Breast epithelium (tissue), 3 donors: ENCODE measurements around the gene SERPINA3.

ENCODE experiments used
- POLR2A ChIP-seq: fragments of 450-650 bp; IDR thresholded peaks from one replicate; pipeline ENCODE4 v1.6.1; 2016; ENCODE audit warnings: antibody characterized with exemption, mild to moderate bottlenecking, moderate library complexity
- POLR2AphosphoS5 ChIP-seq, 3 donors: sonication (generic); formaldehyde crosslinking; IDR thresholded peaks; one replicate each; pipeline ENCODE4 v1.6.1; 2017; ENCODE audit warnings: antibody characterized with exemption in 3 of 3
- TF ChIP-seq, protein P1 (sequence below), 3 donors: fragments of 450-650 bp; IDR thresholded peaks; one replicate each; pipeline ENCODE4 v1.5.1; 2016 to 2017; ENCODE audit warnings: antibody characterized with exemption in 3 of 3, mild to moderate bottlenecking in 3 of 3, moderate library complexity in 3 of 3

DNA sequence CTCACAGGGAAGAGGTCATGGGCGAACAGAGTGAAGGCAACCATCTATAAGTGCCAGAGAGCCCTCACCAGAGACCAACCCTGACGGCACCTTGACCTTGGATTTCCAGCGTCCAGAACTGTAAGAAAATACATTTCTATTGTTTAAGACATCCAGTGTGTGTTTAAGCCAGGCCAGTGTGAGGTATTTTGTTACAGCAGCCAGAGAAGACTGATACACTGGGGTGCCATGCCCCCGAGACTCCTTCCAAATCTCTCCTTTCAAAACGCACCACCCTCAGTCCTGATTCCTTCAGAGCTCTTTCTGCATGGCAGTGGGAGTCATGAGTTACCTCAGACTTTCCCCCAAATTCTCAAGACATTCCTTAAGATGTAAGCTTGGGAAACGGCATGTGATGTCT, 33.5 kb upstream of the SERPINA3 start:
- TF ChIP-seq, protein P1, sequence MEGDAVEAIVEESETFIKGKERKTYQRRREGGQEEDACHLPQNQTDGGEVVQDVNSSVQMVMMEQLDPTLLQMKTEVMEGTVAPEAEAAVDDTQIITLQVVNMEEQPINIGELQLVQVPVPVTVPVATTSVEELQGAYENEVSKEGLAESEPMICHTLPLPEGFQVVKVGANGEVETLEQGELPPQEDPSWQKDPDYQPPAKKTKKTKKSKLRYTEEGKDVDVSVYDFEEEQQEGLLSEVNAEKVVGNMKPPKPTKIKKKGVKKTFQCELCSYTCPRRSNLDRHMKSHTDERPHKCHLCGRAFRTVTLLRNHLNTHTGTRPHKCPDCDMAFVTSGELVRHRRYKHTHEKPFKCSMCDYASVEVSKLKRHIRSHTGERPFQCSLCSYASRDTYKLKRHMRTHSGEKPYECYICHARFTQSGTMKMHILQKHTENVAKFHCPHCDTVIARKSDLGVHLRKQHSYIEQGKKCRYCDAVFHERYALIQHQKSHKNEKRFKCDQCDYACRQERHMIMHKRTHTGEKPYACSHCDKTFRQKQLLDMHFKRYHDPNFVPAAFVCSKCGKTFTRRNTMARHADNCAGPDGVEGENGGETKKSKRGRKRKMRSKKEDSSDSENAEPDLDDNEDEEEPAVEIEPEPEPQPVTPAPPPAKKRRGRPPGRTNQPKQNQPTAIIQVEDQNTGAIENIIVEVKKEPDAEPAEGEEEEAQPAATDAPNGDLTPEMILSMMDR (IDR thresholded peaks at IDR 0.05): no peak
- TF ChIP-seq POLR2A: no peak
- no peak for TF ChIP-seq POLR2AphosphoS5 (IDR thresholded peaks at IDR 0.05)
